Fibroblast of lung (primary cell): ENCODE data around the gene SREBF1.

Experiments used
- EZH2 ChIP-seq: IDR thresholded peaks from 2 replicates; pipeline ENCODE4 v1.5.1; 2012; ENCODE audit warnings: low read length, control low read depth, mild to moderate bottlenecking; ENCODE audit errors: missing control alignments
- TF ChIP-seq, protein P1 (sequence below), 2 donors: IDR thresholded peaks in 1 of 2; conservative IDR thresholded peaks in 1 of 2; 1 replicate in 1 of 2; 2 replicates in 1 of 2; pipeline ENCODE4 v1.5.1; 2011 to 2012; ENCODE audit warnings: low read length in 2 of 2, control low read depth in 1 of 2, inconsistent platforms in 1 of 2, low read depth in 1 of 2, mild to moderate bottlenecking in 1 of 2

DNA sequence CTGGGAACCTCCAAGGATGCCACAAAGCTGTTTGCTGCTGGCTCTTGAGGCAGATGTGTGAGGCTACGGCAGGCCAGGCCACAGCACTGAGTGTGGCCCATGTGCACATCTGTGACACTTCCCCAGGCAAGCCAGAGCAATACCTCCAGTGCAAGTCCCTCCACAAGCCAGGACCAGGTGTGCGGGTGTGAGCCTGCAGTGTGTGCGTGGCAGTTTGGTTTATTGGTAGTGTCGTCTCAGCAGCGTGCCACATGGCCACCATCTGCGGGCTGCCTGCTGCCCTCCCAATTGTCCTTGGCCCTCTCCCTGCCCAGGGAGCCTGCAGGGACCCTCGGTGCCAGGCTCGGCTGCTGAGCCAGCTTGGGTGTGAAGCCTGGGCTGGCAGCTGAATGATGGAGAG, 9.9 kb upstream of the SREBF1 start:
- TF ChIP-seq, protein P1, sequence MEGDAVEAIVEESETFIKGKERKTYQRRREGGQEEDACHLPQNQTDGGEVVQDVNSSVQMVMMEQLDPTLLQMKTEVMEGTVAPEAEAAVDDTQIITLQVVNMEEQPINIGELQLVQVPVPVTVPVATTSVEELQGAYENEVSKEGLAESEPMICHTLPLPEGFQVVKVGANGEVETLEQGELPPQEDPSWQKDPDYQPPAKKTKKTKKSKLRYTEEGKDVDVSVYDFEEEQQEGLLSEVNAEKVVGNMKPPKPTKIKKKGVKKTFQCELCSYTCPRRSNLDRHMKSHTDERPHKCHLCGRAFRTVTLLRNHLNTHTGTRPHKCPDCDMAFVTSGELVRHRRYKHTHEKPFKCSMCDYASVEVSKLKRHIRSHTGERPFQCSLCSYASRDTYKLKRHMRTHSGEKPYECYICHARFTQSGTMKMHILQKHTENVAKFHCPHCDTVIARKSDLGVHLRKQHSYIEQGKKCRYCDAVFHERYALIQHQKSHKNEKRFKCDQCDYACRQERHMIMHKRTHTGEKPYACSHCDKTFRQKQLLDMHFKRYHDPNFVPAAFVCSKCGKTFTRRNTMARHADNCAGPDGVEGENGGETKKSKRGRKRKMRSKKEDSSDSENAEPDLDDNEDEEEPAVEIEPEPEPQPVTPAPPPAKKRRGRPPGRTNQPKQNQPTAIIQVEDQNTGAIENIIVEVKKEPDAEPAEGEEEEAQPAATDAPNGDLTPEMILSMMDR (conservative IDR thresholded peaks at IDR 0.05 in 1 of 2, IDR thresholded peaks at IDR 0.05 in 1 of 2; ENCODE audit: low read depth in 1 of 2, low read length in 2 of 2) = no peak
- no peak for TF ChIP-seq EZH2
